Hepatocyte (in vitro differentiated cells): Measurements from ENCODE around the gene NPAS4. TPM values are rescaled to one million over a fixed set of nuclear protein-coding genes. Genes with fewer than 3 reads are reported as not detected.

Source experiments
- DNase-seq: peaks from one replicate; pipeline ENCODE4 v3.0.0-alpha.2; 2016; ENCODE audit warnings: low spot score
- H2AFZ ChIP-seq: fragments of 200-600 bp; sonication (generic); 2 replicates; pipeline ENCODE4 v1.6.0; 2016; ENCODE audit warnings: antibody characterized with exemption, mild to moderate bottlenecking
- H3K27ac ChIP-seq: fragments of 200-600 bp; sonication (generic); 2 replicates; pipeline ENCODE4 v1.5.1; 2016; ENCODE audit warnings: mild to moderate bottlenecking
- H3K27me3 ChIP-seq: fragments of 200-600 bp; sonication (generic); 2 replicates; pipeline ENCODE4 v1.6.1; 2016
- H3K36me3 ChIP-seq: fragments of 200-600 bp; sonication (generic); replicated peaks from 2 replicates; pipeline ENCODE4 v1.5.1; 2016; ENCODE audit warnings: low read depth; ENCODE audit not compliant: insufficient read depth
- H3K4me1 ChIP-seq: fragments of 200-600 bp; sonication (generic); 2 replicates; pipeline ENCODE4 v1.5.1; 2016; ENCODE audit warnings: mild to moderate bottlenecking, moderate library complexity; ENCODE audit not compliant: insufficient read depth
- H3K4me2 ChIP-seq: fragments of 200-600 bp; sonication (generic); 2 replicates; pipeline ENCODE4 v1.6.0; 2016
- H3K4me3 ChIP-seq: fragments of 200-600 bp; sonication (generic); 2 replicates; pipeline ENCODE4 v1.5.1; 2016; ENCODE audit warnings: mild to moderate bottlenecking
- H3K79me2 ChIP-seq: fragments of 200-600 bp; sonication (generic); 2 replicates; pipeline ENCODE4 v1.6.0; 2017; ENCODE audit warnings: mild to moderate bottlenecking
- H3K9me2 ChIP-seq: fragments of 200-600 bp; sonication (generic); replicated peaks from 2 replicates; pipeline ENCODE4 v1.6.0; 2017; ENCODE audit warnings: mild to moderate bottlenecking; ENCODE audit not compliant: insufficient read depth
- H3K9me3 ChIP-seq: fragments of 200-600 bp; sonication (generic); 2 replicates; pipeline ENCODE4 v1.5.1; 2016; ENCODE audit warnings: low read depth, mild to moderate bottlenecking
- H4K20me1 ChIP-seq: fragments of 200-600 bp; sonication (generic); 2 replicates; pipeline ENCODE4 v1.6.0; 2016; ENCODE audit warnings: mild to moderate bottlenecking; ENCODE audit not compliant: insufficient read depth, poor library complexity, severe bottlenecking
- CTCF ChIP-seq: fragments of 200-600 bp; sonication (generic); IDR thresholded peaks from 2 replicates; pipeline ENCODE4 v1.5.1; 2016; ENCODE audit warnings: antibody characterized with exemption, mild to moderate bottlenecking; ENCODE audit not compliant: poor library complexity
- EZH2 ChIP-seq: fragments of 200-600 bp; sonication (generic); IDR thresholded peaks from 2 replicates; pipeline ENCODE4 v1.6.1; 2016; ENCODE audit warnings: antibody characterized with exemption, mild to moderate bottlenecking, borderline replicate concordance
- EZH2phosphoT487 ChIP-seq: fragments of 200-600 bp; sonication (generic); IDR thresholded peaks from one replicate; pipeline ENCODE4 v1.6.1; 2018; ENCODE audit warnings: antibody characterized with exemption, mild to moderate bottlenecking, low read depth, moderate library complexity; ENCODE audit not compliant: unreplicated experiment, severe bottlenecking
- whole genome bisulfite sequencing: methylation state at CpG from one replicate; pipeline ENCODE4 v1.1.6; 2016; ENCODE audit warnings: low lambda C conversion rate; ENCODE audit errors: missing lambda C conversion rate; 5-methylcytosine and 5-hydroxymethylcytosine counted together
- polyA plus RNA-seq: library from polyadenylated mRNA; unstranded; fragments of >200 nt; fragmentation: Nextera tagmentation; extraction: Ambion mirVana; gene quantifications from 2 replicates; pipeline ENCODE4 v1.2.1, GENCODE V29; 2016
- total RNA-seq: library from RNA; depleted of rRNA; stranded (reverse); fragments of >200 nt; gene quantifications from 2 replicates; pipeline ENCODE4 v1.2.3, GENCODE V29; 2014

The NPAS4 gene
- total and polyA plus RNA-seq, 2 experiments from 2014 or later, result 0.31 TPM; not detected in 1

- 88% methylated on average over 4 of the region's 4 CpGs for WGBS
- TF ChIP-seq EZH2phosphoT487 (no peak), CTCF (no peak), EZH2 (no peak)
- no peaks in the 10 kb centered on the region for H3K36me3 ChIP-seq
Measured at GRCh38 chr11:66451663-66452062, 30.8 kb downstream of the NPAS4 start.

GRCh38 chr11:66454247-66454646 lies 33.4 kb downstream of the NPAS4 start:
- H3K4me3 ChIP-seq, result no peak overlapping the region
- H3K79me2 ChIP-seq, result no peaks in the 10 kb centered on the region
- H4K20me1 ChIP-seq, result no peaks in the 10 kb centered on the region
- no peaks in the 10 kb centered on the region for H3K9me3 ChIP-seq
- no peaks in the 10 kb centered on the region for H3K36me3 ChIP-seq
- TF ChIP-seq EZH2phosphoT487 (no peak), CTCF (no peak), EZH2 (no peak)
- H3K27ac ChIP-seq, result no peak overlapping the region
- DNase-seq, result no peak
- 58% methylated on average over 6 of the region's 6 CpGs for WGBS
- no peak overlapping the region for H2AFZ ChIP-seq
- no peaks in the 10 kb centered on the region for H3K9me2 ChIP-seq
- H3K4me1 ChIP-seq, result no peaks in the 10 kb centered on the region
- no peak overlapping the region for H3K4me2 ChIP-seq
- H3K27me3 ChIP-seq, result peaks cover 4% of the 10 kb centered on the region

More at GRCh38 chr11:66451663-66452062, 30.8 kb downstream of the NPAS4 start:
- Histone ChIP-seq H3K79me2 (no peaks in the 10 kb centered on the region), H3K4me1 (no peaks in the 10 kb centered on the region), H3K4me3 (no peak overlapping the region), H3K27me3 (peaks cover 4% of the 10 kb centered on the region), H3K4me2 (no peak overlapping the region), H3K27ac (no peak overlapping the region), H2AFZ (no peak overlapping the region), H3K9me3 (no peaks in the 10 kb centered on the region), H3K9me2 (no peaks in the 10 kb centered on the region), H4K20me1 (no peaks in the 10 kb centered on the region)
- no peak for DNase-seq

GRCh38 chr11:66454828-66455227 lies 34.0 kb downstream of the NPAS4 start:
- Histone ChIP-seq H3K9me2 (no peaks in the 10 kb centered on the region), H3K79me2 (no peaks in the 10 kb centered on the region), H3K4me1 (no peaks in the 10 kb centered on the region), H3K9me3 (no peaks in the 10 kb centered on the region), H2AFZ (no peak overlapping the region), H3K36me3 (no peaks in the 10 kb centered on the region), H4K20me1 (no peaks in the 10 kb centered on the region), H3K27me3 (peaks cover 4% of the 10 kb centered on the region), H3K4me3 (no peak overlapping the region), H3K4me2 (no peak overlapping the region), H3K27ac (no peak overlapping the region)
- 74% methylated on average over 3 of the region's 3 CpGs for WGBS
- DNase-seq, result no peak
- TF ChIP-seq CTCF (no peak), EZH2phosphoT487 (no peak), EZH2 (no peak)

- no peak for DNase-seq
- Histone ChIP-seq H3K9me3 (no peaks in the 10 kb centered on the region), H3K27ac (no peak overlapping the region), H3K36me3 (no peaks in the 10 kb centered on the region), H2AFZ (no peak overlapping the region), H3K79me2 (no peaks in the 10 kb centered on the region), H3K4me2 (no peak overlapping the region), H3K9me2 (no peaks in the 10 kb centered on the region), H3K4me3 (no peak overlapping the region), H3K4me1 (no peaks in the 10 kb centered on the region), H4K20me1 (no peaks in the 10 kb centered on the region), H3K27me3 (peaks cover 4% of the 10 kb centered on the region)
- WGBS, result 94% methylated on average over 6 of the region's 6 CpGs
- TF ChIP-seq EZH2, result no peak
- TF ChIP-seq EZH2phosphoT487, result no peak
- TF ChIP-seq CTCF, result no peak
Measured at GRCh38 chr11:66457826-66458225, 37.0 kb downstream of the NPAS4 start.
